Endothelial cell of coronary artery (primary cell): ENCODE measurements around the gene FAXC. TPM values are rescaled to one million over a fixed set of nuclear protein-coding genes. Genes with fewer than 3 reads are reported as not detected.

Experiments used
- total RNA-seq: library from RNA; depleted of rRNA; stranded (reverse); fragments of >200 nt; gene quantifications from 2 replicates; pipeline ENCODE4 v1.2.3, GENCODE V29; 2014

Gene FAXC
- 0.54 and 0.56 TPM in 2 replicates for total RNA-seq

DNA sequence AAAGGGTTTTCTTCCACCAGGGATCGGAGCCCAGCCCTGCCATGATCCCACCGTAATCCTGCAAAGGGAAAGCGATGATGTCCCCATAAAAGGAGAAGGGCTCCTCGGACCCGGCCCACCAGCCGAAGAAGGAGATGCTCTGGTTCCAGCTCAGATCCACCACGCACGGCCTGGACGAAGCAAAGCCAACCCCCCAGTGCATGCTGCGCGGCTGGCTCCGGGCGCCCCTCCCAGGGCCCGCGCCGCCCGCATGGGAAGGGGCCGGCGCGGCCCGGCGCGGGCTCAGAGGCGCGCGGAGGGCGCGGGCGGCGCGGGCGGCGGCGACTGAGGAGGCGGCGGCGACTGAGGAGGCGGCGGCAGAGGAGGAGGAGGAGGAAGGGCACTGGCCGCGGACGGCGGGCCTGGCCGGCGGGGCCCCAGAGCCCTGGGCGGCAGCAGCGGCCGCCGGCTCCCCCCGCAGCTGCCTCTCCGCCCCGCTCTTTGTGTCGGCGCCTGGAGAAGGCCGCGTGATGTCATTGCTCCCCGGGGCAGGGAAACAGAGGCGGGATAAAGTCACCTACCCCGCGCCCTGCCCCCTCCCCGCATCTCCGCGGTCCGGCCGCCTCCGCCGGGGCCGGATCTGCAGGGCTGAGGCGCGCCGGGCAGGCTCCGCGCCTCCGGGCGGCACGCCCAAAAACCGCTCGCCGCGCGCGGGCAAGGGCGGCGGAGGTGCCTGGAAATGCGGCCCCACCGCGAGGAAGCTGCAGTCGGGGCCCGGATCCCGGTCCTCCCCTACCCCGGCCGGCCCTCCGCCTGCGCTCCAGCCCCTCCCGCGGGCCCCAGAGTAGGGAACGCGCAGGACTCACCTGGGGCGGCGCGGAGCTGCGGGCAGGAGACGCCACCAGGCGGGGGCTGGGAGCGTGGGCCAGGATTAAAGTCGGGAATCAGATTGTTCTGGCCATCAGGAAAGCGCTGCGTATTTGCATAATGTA, at the start of gene FAXC:
Gene FAXC, minus strand, starts transcription at position 504 of the 971 bp plus-strand sequence. Its CDS starts 302 bp downstream, at position 202.

DNA sequence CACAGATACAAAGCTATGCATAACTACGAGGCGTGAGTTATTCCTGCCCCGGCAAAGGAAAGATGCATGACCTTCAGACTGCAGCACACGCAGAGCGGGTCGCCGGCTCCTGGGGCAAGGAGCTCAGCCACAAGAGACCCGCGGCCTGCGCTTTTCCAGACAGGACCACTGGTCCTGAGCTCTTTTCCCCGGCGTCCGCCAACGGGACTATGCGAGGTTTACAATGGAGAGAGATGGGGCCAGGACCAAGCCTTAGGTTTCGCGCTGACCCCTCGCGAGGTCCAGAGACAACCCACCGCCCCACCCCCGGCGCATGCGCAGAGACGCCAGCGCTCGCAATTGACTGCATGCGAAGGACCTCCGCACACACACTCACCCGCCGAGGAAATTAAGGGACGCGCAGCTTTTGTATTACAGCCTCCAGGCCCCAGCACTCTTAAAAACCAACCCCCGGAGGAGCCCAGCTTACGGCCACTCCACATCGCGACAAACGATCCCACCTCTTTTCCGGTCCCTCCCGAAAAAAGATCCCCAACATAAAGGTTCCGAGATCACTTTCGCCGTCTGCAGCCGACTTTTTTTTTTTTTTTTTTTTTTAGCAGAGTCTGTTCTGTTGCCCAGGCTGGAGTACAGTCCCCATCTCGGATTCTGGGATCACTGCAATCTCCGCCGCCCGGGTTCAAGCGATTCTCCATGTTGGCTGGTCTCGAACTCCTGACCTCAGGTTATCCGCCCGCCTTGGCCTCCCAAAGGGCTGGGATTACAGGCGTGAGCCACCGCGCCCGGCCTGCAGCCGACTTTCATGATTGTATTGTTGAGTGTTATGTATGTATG, 44.4 kb upstream of the FAXC start, which contains the start of gene COQ3:
Gene COQ3, minus strand, starts transcription at position 498 of the 834 bp plus-strand sequence. Its CDS starts 16 bp downstream, at position 482.

Other genes with a start within 250 kb of the FAXC start
- 3.0 and 4.8 TPM in 2 replicates for gene COQ3, start 44.5 kb upstream of the FAXC start, total RNA-seq
- 37.0 and 61.4 TPM in 2 replicates for gene PNISR, start 75.6 kb upstream of the FAXC start, total RNA-seq
- gene USP45, start 165.7 kb upstream of the FAXC start, total RNA-seq: 11.6 and 15.7 TPM in 2 replicates
- 61.5 and 94.6 TPM in 2 replicates for gene CCNC, start 219.0 kb upstream of the FAXC start, total RNA-seq